HCT116 (cell line): ENCODE measurements around the gene CEP112. TPM values are rescaled to one million over a fixed set of nuclear protein-coding genes. Genes with fewer than 3 reads are reported as not detected.

Experiments used
- ATAC-seq: fragments of 200-7000 bp; cut with Tn5 transposase; 2 replicates; pipeline ENCODE4 v1.9.1; 2020; ENCODE audit warnings: mild to moderate bottlenecking, moderate library complexity
- BruUV-seq: library from RNA; stranded (reverse); fragments of 400-500 nt; replicated peaks from 2 replicates; lab custom pipeline; 2021; lab: Mats Ljungman, UMichigan
- CTCF ChIA-PET: fragments of 300-600 bp; sonication (Branson Sonifier 250); formaldehyde crosslinking; loops from one replicate; lab custom pipeline; 2021; ENCODE audit warnings: antibody characterized with exemption; lab: Charles Lee
- POLR2A ChIA-PET: fragments of 300-600, 350-600 bp; sonication (Branson Sonifier 250); formaldehyde crosslinking; loops from one replicate; lab custom pipeline; 2021; ENCODE audit warnings: antibody characterized with exemption; lab: Charles Lee
- RAD21 ChIA-PET, 2 experiments: fragments of 300-600 bp; sonication (Branson Sonifier 250); formaldehyde crosslinking; loops; one replicate each; lab custom pipeline; 2023; ENCODE audit warnings: low total read pairs in 2 of 2; ENCODE audit not compliant: uncharacterized antibody in 2 of 2, unreplicated experiment in 2 of 2, low non-redundant PET in 1 of 2; lab: Charles Lee
- DNase-seq: peaks from one replicate; pipeline ENCODE4 v3.0.0-alpha.2; 2010; ENCODE audit warnings: low read depth, low spot score
- H2AFZ ChIP-seq: fragments of 200-600 bp; shearing (Covaris generic), sonication (generic); 2 replicates; pipeline ENCODE4 v1.6.1; 2017; ENCODE audit warnings: low read depth, mixed run types, mixed read lengths, antibody characterized with exemption, low read length; ENCODE audit not compliant: poor library complexity, severe bottlenecking
- H3K27ac ChIP-seq: 2 replicates; pipeline ENCODE4 v1.5.1; 2012; ENCODE audit warnings: low read depth, low read length
- H3K27me3 ChIP-seq: fragments of 200-600 bp; sonication (generic); 2 replicates; pipeline ENCODE4 v1.6.1; 2016; ENCODE audit warnings: mixed run types, low read length, mixed read lengths; ENCODE audit not compliant: insufficient read depth
- H3K36me3 ChIP-seq, 2 experiments: fragments of 200-500 bp in 1 of 2; fragments of 200-600 bp in 1 of 2; sonication (Bioruptor generic) in 1 of 2; sonication (generic) in 1 of 2; 2 replicates each; pipeline versions ENCODE4 v1.5.1 to v1.6.1; 2014 to 2016; ENCODE audit warnings: low read length in 2 of 2, inconsistent platforms in 1 of 2, mixed read lengths in 1 of 2, mixed run types in 1 of 2; ENCODE audit not compliant: insufficient read depth in 2 of 2, control insufficient read depth in 1 of 2
- H3K4me1 ChIP-seq, 2 experiments: fragments of 200-600 bp in 1 of 2; sonication (generic) in 1 of 2; 2 replicates each; pipeline versions ENCODE4 v1.5.1 to v1.6.1; 2012 to 2017; ENCODE audit warnings: low read length in 2 of 2, inconsistent platforms in 1 of 2, mild to moderate bottlenecking in 1 of 2, mixed read lengths in 1 of 2, mixed run types in 1 of 2, moderate library complexity in 1 of 2; ENCODE audit not compliant: insufficient read depth in 2 of 2, control insufficient read depth in 1 of 2
- H3K4me2 ChIP-seq: fragments of 200-600 bp; sonication (generic); 2 replicates; pipeline ENCODE4 v1.6.1; 2017; ENCODE audit warnings: mixed run types, low read length, mixed read lengths
- H3K4me3 ChIP-seq, 2 experiments: fragments of 200-600 bp in 1 of 2; sonication (generic) in 1 of 2; replicated peaks in 1 of 2; 2 replicates each; pipeline ENCODE4 v1.5.1; 2011 to 2016; ENCODE audit warnings: low read length in 2 of 2, control low read depth in 1 of 2, low read depth in 1 of 2, mild to moderate bottlenecking in 1 of 2, mixed read lengths in 1 of 2, mixed run types in 1 of 2
- H3K79me2 ChIP-seq: fragments of 200-600 bp; sonication (generic); 2 replicates; pipeline ENCODE4 v1.6.1; 2017; ENCODE audit warnings: mild to moderate bottlenecking, mixed run types, low read length, moderate library complexity, mixed read lengths; ENCODE audit not compliant: insufficient read depth
- H3K9ac ChIP-seq: fragments of 200-600 bp; sonication (generic); 2 replicates; pipeline ENCODE4 v1.6.1; 2016; ENCODE audit warnings: low read length, mixed read lengths
- H3K9me2 ChIP-seq: fragments of 200-600 bp; sonication (generic), shearing (Covaris generic); 2 replicates; pipeline ENCODE4 v1.6.1; 2017; ENCODE audit warnings: mixed run types, mild to moderate bottlenecking, moderate library complexity; ENCODE audit not compliant: insufficient read depth
- H3K9me3 ChIP-seq, 2 experiments: fragments of 200-500 bp in 1 of 2; fragments of 200-600 bp in 1 of 2; sonication (Bioruptor generic) in 1 of 2; sonication (generic) in 1 of 2; 2 replicates each; pipeline ENCODE4 v1.6.1; 2014 to 2017; ENCODE audit warnings: low read length in 2 of 2, mixed read lengths in 2 of 2, inconsistent platforms in 1 of 2, low read depth in 1 of 2, mild to moderate bottlenecking in 1 of 2, mixed run types in 1 of 2, moderate library complexity in 1 of 2; ENCODE audit not compliant: control insufficient read depth in 1 of 2, insufficient read depth in 1 of 2
- H4K20me1 ChIP-seq: fragments of 200-600 bp; sonication (generic), shearing (Covaris generic); 2 replicates; pipeline ENCODE4 v1.6.1; 2017; ENCODE audit warnings: mixed run types, mild to moderate bottlenecking, moderate library complexity; ENCODE audit not compliant: insufficient read depth
- ATF3 ChIP-seq: IDR thresholded peaks from 2 replicates; pipeline ENCODE4 v1.6.1; 2012
- CBX3 ChIP-seq: IDR thresholded peaks from 2 replicates; pipeline ENCODE4 v1.6.1; 2012; ENCODE audit warnings: low read depth
- CEBPB ChIP-seq: IDR thresholded peaks from 2 replicates; pipeline ENCODE4 v1.6.1; 2012; ENCODE audit warnings: low read depth
- CTCF ChIP-seq, 3 experiments: fragments of 200-600 bp in 1 of 3; sonication (generic) in 1 of 3; IDR thresholded peaks in 2 of 3; conservative IDR thresholded peaks in 1 of 3; 2 replicates each; pipeline ENCODE4 v1.5.1; 2012 to 2017; ENCODE audit warnings: low read depth in 2 of 3, low read length in 2 of 3, antibody characterized with exemption in 1 of 3, borderline replicate concordance in 1 of 3, control low read depth in 1 of 3, mild to moderate bottlenecking in 1 of 3, mixed read lengths in 1 of 3, mixed run types in 1 of 3, moderate library complexity in 1 of 3; ENCODE audit not compliant: insufficient read depth in 1 of 3
- EGR1 ChIP-seq: IDR thresholded peaks from 2 replicates; pipeline ENCODE4 v1.6.1; 2012; ENCODE audit warnings: low read depth
- EZH2phosphoT487 ChIP-seq: fragments of 200-600 bp; IDR thresholded peaks from 2 replicates; pipeline ENCODE4 v1.6.1; 2018; ENCODE audit warnings: antibody characterized with exemption, borderline replicate concordance
- FOSL1 ChIP-seq: IDR thresholded peaks from 2 replicates; pipeline ENCODE4 v1.6.1; 2012; ENCODE audit warnings: low read depth
- JUND ChIP-seq: IDR thresholded peaks from 2 replicates; pipeline ENCODE4 v1.6.1; 2012
- MAX ChIP-seq: IDR thresholded peaks from 2 replicates; pipeline ENCODE4 v1.6.1; 2012
- POLR2A ChIP-seq: IDR thresholded peaks from 2 replicates; pipeline ENCODE4 v1.7.0; 2011; ENCODE audit warnings: borderline replicate concordance; ENCODE audit not compliant: insufficient read depth, insufficient read length; ENCODE audit errors: extremely low read depth
- POLR2AphosphoS5 ChIP-seq: IDR thresholded peaks from 2 replicates; pipeline ENCODE4 v1.6.1; 2011; ENCODE audit warnings: mild to moderate bottlenecking, low read depth, low read length, moderate library complexity
- RAD21 ChIP-seq: IDR thresholded peaks from 2 replicates; pipeline ENCODE4 v1.6.1; 2012; ENCODE audit warnings: low read depth, mild to moderate bottlenecking
- REST ChIP-seq: IDR thresholded peaks from 2 replicates; pipeline ENCODE4 v1.6.1; 2012; ENCODE audit warnings: low read depth
- SIN3A ChIP-seq: IDR thresholded peaks from 2 replicates; pipeline ENCODE4 v1.6.1; 2012; ENCODE audit warnings: low read depth
- SP1 ChIP-seq: IDR thresholded peaks from 2 replicates; pipeline ENCODE4 v1.6.1; 2012; ENCODE audit warnings: low read depth
- SRF ChIP-seq: IDR thresholded peaks from 2 replicates; pipeline ENCODE4 v1.6.1; 2012; ENCODE audit warnings: low read depth
- YY1 ChIP-seq: IDR thresholded peaks from 2 replicates; pipeline ENCODE4 v1.6.1; 2011; ENCODE audit warnings: low read length, low read depth, moderate library complexity, mild to moderate bottlenecking; ENCODE audit not compliant: insufficient replicate concordance; ENCODE audit errors: extremely low read depth
- ZBTB33 ChIP-seq: IDR thresholded peaks from 2 replicates; pipeline ENCODE4 v1.6.1; 2011; ENCODE audit warnings: mild to moderate bottlenecking, low read length, moderate library complexity; ENCODE audit not compliant: insufficient replicate concordance; ENCODE audit errors: extremely low read depth
- ZFX ChIP-seq: fragments of 450-650 bp; IDR thresholded peaks from 2 replicates; pipeline ENCODE4 v1.6.1; 2017
- ZNF274 ChIP-seq: fragments of 200-500 bp; sonication (Bioruptor generic); IDR thresholded peaks from 2 replicates; pipeline ENCODE4 v1.6.1; 2014; ENCODE audit warnings: mild to moderate bottlenecking, low read depth, low read length, inconsistent platforms
- intact Hi-C: fragments of 100-400 bp; cut with micrococcal nuclease; formaldehyde crosslinking; loops from 2 replicates; pipeline ENCODE4 v1.10.0; 2022
- total RNA-seq: library from RNA; stranded (reverse); gene quantifications from one replicate; pipeline ENCODE4 v1.2.1, GENCODE V29; 2021; ENCODE audit not compliant: unreplicated experiment

The CEP112 gene
- total RNA-seq, 1 experiment from 2014 or later = 10.9 TPM

GRCh38 chr17:65790241-65790640, 401.7 kb downstream of the CEP112 start:
- Histone ChIP-seq H3K9me3 (no peaks in the 10 kb centered on the region), H3K79me2 (no peaks in the 10 kb centered on the region), H3K4me3 (no peak overlapping the region), H4K20me1 (no peaks in the 10 kb centered on the region), H3K9me2 (no peaks in the 10 kb centered on the region), H3K36me3 (no peaks in the 10 kb centered on the region), H3K9ac (no peak overlapping the region), H3K4me2 (no peak overlapping the region), H3K27ac (no peak overlapping the region), H3K4me1 (peaks cover 16 to 17% of the 10 kb centered on the region in 2 experiments), H3K27me3 (no peaks in the 10 kb centered on the region), H2AFZ (no peak overlapping the region)
- POLR2A ChIA-PET = no interaction called here
- no peak for DNase-seq
- intact Hi-C loops = loop anchor here (5.0 to 10.0 kb wide), 4 partner anchors 233 to 558 kb away; no protein-coding TSS in a partner anchor
- no peak for ATAC-seq
- CTCF ChIA-PET = interaction anchor here (0.9 kb wide), 1 partner anchor 375 kb away, joined by 3 read pairs; no protein-coding TSS in a partner anchor
- BruUV-seq = no TSS peak
- TF ChIP-seq ZBTB33 = no peak
- TF ChIP-seq JUND = no peak
- TF ChIP-seq EGR1 = no peak
- TF ChIP-seq ZNF274 = no peak
- no peak for TF ChIP-seq CEBPB
- no peak for TF ChIP-seq CBX3
- no peak for TF ChIP-seq EZH2phosphoT487
- no peak for TF ChIP-seq POLR2AphosphoS5
- TF ChIP-seq SP1 = no peak
- no peak for TF ChIP-seq RAD21
- no peak for TF ChIP-seq SIN3A
- no peak for TF ChIP-seq ATF3
- TF ChIP-seq MAX = no peak
- no peak for TF ChIP-seq YY1
- TF ChIP-seq REST = no peak
- TF ChIP-seq POLR2A = no peak
- TF ChIP-seq SRF = no peak
- no peak for TF ChIP-seq FOSL1
- TF ChIP-seq CTCF (IDR thresholded peaks at IDR 0.05 in 2 of 3, conservative IDR thresholded peaks at IDR 0.05 in 1 of 3; ENCODE audit: borderline replicate concordance in 1 of 3, insufficient read depth in 1 of 3, low read depth in 2 of 3, low read length in 2 of 3) = no peak
- no peak for TF ChIP-seq ZFX
- RAD21 ChIA-PET = no interaction called here
